ENCODE data around the gene OR2B2.

The OR2B2 gene

DNA sequence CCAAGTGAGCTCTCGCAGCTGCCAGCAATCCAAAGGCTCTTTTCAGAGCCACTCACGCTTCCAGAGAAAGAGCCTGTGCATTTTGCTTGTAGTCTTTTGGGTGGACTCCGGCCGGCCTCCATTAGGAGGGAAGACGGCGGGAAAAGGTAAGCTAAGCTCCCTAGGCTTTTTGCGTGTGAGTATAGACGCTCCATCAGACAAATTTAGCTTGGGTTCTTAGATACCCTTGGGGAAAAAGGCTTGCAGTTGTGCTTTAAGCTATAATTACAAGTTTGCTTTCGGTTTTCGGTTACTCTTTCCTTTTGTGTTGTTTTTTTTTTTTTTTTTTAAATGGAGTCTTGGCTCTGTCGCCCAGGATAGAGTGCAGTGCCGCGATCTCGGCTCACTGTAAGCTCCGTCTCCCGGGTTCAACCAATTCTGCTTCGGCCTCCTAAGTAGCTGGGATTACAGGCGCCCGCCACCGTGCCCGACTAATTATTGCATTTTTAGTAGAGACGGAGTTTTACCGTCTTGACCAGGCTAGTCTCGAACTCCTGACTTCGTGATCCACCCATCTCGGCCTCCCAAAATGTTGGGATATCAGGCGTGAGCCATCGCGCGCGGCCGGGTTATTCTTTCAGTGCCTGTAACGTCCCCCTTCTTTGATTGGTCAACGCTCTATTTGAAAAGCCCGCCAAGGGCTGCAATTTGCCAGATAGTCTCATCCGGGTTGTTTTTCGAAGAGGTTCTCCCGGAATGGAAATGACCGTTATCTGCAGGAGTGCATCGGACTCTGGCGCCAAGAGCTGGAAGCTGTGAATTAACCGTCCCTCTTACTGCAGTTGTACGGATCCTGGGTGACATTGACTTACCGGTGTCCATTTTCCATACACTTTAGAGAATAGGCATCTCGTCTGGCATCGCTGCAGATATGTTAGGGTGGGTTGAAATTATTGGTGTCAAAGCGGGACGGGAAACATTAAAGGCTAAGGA lies 18.1 kb downstream of the OR2B2 start:
- peak; percentile 67 for DNase-seq (ENCODE audit: extremely low spot score)
- TF ChIP-seq CTCF (IDR thresholded peaks at IDR 0.05; ENCODE audit: control extremely low read depth, extremely low read depth, low read depth, missing control alignments), result no peak
- POLR2A ChIA-PET, result interaction anchor here (0.6 to 5.4 kb wide), 37 partner anchors 14 to 1874 kb away, joined by 3 to 201 read pairs (median 6); a partner anchor contains a TSS

DNA sequence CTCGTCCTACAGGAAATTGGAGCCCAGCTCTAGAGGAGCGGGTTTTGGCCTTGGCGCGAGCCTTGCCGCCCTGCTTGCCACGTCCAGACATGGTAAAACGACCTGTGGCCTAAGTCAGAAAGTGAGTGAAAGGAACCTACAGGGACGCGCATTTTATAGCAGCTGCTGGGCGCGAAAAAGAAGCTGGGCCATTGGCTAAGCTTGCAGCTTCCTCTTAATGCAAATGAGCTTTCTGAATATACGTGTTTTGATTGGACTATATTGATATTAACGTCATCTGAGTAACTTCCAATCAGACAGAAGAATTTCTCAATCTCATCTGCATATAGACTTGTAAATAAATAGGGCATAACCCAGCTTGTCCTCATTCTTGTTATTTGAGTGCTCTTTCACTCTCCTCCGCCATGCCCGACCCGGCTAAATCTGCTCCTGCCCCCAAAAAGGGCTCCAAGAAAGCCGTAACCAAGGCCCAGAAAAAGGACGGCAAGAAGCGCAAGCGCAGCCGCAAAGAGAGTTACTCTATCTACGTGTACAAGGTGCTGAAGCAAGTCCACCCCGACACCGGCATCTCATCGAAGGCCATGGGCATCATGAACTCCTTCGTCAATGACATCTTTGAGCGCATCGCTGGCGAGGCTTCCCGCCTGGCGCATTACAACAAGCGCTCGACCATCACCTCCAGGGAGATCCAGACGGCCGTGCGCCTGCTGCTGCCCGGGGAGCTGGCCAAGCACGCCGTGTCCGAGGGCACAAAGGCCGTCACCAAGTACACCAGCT lies 18.9 kb downstream of the OR2B2 start:
- TF ChIP-seq CTCF (IDR thresholded peaks at IDR 0.05; ENCODE audit: control extremely low read depth, extremely low read depth, low read depth, missing control alignments), result no peak
- CTCF ChIA-PET, result interaction anchor here (0.7 to 6.3 kb wide), 19 partner anchors 9 to 766 kb away, joined by 3 to 101 read pairs (median 4); a partner anchor contains a TSS
- POLR2A ChIA-PET, result interaction anchor here (0.5 to 5.4 kb wide), 73 partner anchors 9 to 1968 kb away, joined by 3 to 201 read pairs (median 5); partner anchors contain the start of gene ZSCAN16

More for the DNA sequence above, 18.1 kb downstream of the OR2B2 start:
- CTCF ChIA-PET, result interaction anchor here (0.8 to 6.3 kb wide), 43 partner anchors 10 to 1868 kb away, joined by 3 to 101 read pairs (median 4); partner anchors contain the start of gene OR2B2

DNA sequence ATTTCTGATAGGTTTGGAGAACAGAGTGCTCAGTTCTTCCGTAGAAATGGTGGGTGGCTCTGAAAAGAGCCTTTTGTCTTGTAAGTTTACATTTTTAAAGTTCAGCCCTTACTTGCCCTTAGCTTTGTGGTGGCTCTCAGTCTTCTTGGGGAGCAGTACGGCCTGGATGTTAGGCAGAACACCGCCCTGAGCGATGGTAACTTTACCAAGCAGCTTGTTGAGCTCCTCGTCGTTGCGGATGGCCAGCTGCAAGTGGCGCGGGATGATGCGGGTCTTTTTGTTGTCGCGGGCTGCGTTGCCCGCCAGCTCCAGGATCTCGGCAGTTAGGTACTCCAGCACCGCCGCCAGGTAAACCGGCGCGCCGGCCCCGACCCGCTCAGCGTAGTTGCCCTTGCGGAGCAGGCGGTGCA lies 19.5 kb downstream of the OR2B2 start:
- DNase-seq (ENCODE audit: extremely low spot score), result no peak
- POLR2A ChIA-PET, result interaction anchor here (0.5 to 5.4 kb wide), 61 partner anchors 8 to 1967 kb away, joined by 3 to 201 read pairs (median 5); partner anchors contain the start of gene ZSCAN16
- CTCF ChIA-PET, result interaction anchor here (0.7 to 6.3 kb wide), 15 partner anchors 9 to 746 kb away, joined by 3 to 101 read pairs (median 4); a partner anchor contains a TSS
- TF ChIP-seq CTCF (IDR thresholded peaks at IDR 0.05; ENCODE audit: control extremely low read depth, extremely low read depth, low read depth, missing control alignments), result no peak

More for the DNA sequence above, 18.9 kb downstream of the OR2B2 start:
- peak; percentile 88 for DNase-seq (ENCODE audit: extremely low spot score)

DNA sequence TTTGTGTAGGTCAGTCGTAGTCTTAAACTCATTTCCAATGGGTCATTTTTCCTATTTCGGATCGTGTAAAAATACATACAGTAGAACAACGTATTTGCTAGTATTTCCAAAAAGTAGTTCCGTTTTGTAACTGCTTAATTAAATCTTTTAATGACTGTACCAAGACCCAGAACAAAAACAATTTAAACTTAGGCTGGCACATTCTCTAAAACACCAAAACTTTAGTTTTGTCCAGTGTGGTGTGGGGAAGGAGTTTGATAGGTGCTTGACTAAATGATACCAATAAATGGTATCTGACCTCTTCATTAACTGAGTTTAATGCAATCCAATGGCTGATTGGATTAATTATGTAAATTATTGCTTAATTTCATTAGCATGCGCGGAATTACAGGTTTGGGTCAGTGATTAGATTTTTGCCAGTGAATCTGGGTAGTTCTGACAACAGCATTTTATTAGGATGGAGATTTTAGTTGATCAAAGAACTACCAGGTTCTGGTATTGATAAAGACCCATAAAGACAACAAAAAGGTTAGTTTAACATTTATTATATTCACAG lies 20.8 kb downstream of the OR2B2 start:
- ChIA-PET POLR2A (interaction anchor here (0.6 to 3.7 kb wide), 19 partner anchors 7 to 1836 kb away, joined by 3 to 240 read pairs (median 10); a partner anchor contains a TSS), CTCF (interaction anchor here (2.0 to 2.2 kb wide), 2 partner anchors 20 to 53 kb away, joined by 7 to 19 read pairs; a partner anchor contains a TSS)
- no peak for TF ChIP-seq CTCF (IDR thresholded peaks at IDR 0.05; ENCODE audit: control extremely low read depth, extremely low read depth, low read depth, missing control alignments)
- no peak for DNase-seq (ENCODE audit: extremely low spot score)

DNA sequence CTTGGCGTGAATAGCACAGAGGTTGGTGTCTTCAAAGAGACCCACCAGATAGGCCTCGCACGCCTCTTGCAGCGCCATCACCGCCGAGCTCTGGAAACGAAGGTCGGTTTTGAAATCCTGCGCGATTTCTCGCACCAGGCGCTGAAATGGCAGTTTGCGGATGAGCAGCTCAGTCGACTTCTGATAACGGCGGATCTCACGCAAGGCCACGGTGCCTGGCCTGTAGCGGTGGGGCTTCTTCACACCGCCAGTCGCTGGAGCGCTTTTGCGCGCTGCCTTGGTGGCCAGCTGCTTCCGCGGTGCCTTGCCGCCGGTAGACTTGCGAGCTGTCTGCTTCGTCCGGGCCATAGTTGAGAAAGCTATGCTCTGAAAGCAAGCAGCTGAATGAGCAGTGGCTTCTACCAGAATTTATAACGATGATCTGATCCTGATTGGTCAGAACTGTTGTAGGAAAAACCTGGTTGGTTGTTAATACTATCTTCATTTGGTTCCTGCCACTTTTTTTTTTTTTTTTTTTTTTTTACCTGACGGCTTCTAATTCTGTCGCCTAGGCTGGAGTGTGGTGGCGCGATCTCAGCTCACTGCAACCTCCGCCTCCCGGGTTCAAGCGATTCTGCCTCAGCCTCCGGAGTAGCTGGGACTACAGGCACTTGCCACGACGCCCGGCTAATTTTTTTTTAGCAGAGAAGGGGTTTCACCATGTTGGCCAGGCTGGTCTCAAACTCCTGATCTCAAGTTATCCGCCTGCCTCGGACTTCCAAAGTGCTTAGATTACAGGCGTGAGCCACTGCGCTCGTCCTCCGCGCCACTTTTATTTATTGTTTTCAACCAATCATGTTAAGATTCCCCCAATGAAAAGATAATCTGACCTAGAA lies 21.5 kb downstream of the OR2B2 start:
- POLR2A ChIA-PET, result interaction anchor here (0.6 to 3.7 kb wide), 39 partner anchors 8 to 1869 kb away, joined by 3 to 240 read pairs (median 7); a partner anchor contains a TSS
- peak; percentile 81 for DNase-seq (ENCODE audit: extremely low spot score)
- CTCF ChIA-PET, result interaction anchor here (0.7 to 2.2 kb wide), 14 partner anchors 9 to 214 kb away, joined by 3 to 19 read pairs (median 4); a partner anchor contains a TSS
- TF ChIP-seq CTCF (IDR thresholded peaks at IDR 0.05; ENCODE audit: control extremely low read depth, extremely low read depth, low read depth, missing control alignments), result no peak
